Tongue (tissue), 2 donors: ENCODE data around the gene COL4A6. TPM values are rescaled to one million over a fixed set of nuclear protein-coding genes. Genes with fewer than 3 reads are reported as not detected.
"Not testable (repeated sequence)": the region's sequence is repeated elsewhere in the genome, so short reads cannot be mapped to it uniquely, and the experiment has no call there.

Experiments used
- DNase-seq: peaks from one replicate; pipeline ENCODE4 v3.0.0-alpha.2; 2015
- total RNA-seq: library from RNA; depleted of rRNA; stranded (reverse); fragments of >200 nt; gene quantifications from one replicate; pipeline ENCODE4 v1.2.3, GENCODE V29; 2014

COL4A6 gene
- total RNA-seq, result 5.4 TPM

GRCh38 chrX:108438110-108438623, at the start of gene COL4A6:
COL4A6 (minus strand) TSS chrX:108438422; CDS start chrX:108438196, 226 bp downstream.
- DNase-seq, result peak; percentile 14

GRCh38 chrX:108485960-108486359, 47.7 kb upstream of the COL4A6 start:
- no peak for DNase-seq

- no peak for DNase-seq
Measured at GRCh38 chrX:108484251-108484650, 46.0 kb upstream of the COL4A6 start.

- not testable (repeated sequence) for DNase-seq
Measured at GRCh38 chrX:108481528-108481927, 43.3 kb upstream of the COL4A6 start.

GRCh38 chrX:108473979-108474378, 35.8 kb upstream of the COL4A6 start:
- DNase-seq, result no peak

GRCh38 chrX:108468486-108468885, 30.3 kb upstream of the COL4A6 start:
- peak; percentile 2 for DNase-seq

GRCh38 chrX:108464604-108465003, 26.4 kb upstream of the COL4A6 start:
- DNase-seq, result no peak

GRCh38 chrX:108456971-108457477, 18.8 kb upstream of the COL4A6 start:
- no peak for DNase-seq

GRCh38 chrX:108453841-108454240, 15.6 kb upstream of the COL4A6 start:
- no peak for DNase-seq

- no peak for DNase-seq
Measured at GRCh38 chrX:108447303-108447702, 9.1 kb upstream of the COL4A6 start.

GRCh38 chrX:108442901-108443464, 4.8 kb upstream of the COL4A6 start:
- no peak for DNase-seq

GRCh38 chrX:108439961-108440696, 1.9 kb upstream of the COL4A6 start:
- peak; percentile 43 for DNase-seq

- peak; percentile 84 for DNase-seq
Measured at GRCh38 chrX:108439426-108439942, 1.3 kb upstream of the COL4A6 start, which contains the start of gene COL4A5. COL4A5 (plus strand) TSS chrX:108439838; CDS start chrX:108440126, 288 bp downstream.

GRCh38 chrX:108437349-108438109, 693 bp downstream of the COL4A6 start:
- DNase-seq, result no peak

GRCh38 chrX:108435261-108435660, 3.0 kb downstream of the COL4A6 start:
- no peak for DNase-seq

- DNase-seq, result no peak
Measured at GRCh38 chrX:108426262-108426661, 12.0 kb downstream of the COL4A6 start.

- DNase-seq, result no peak
Measured at GRCh38 chrX:108420481-108420880, 17.7 kb downstream of the COL4A6 start.

- no peak for DNase-seq
Measured at GRCh38 chrX:108419401-108419800, 18.8 kb downstream of the COL4A6 start.

GRCh38 chrX:108417257-108417656, 21.0 kb downstream of the COL4A6 start:
- no peak for DNase-seq

GRCh38 chrX:108415891-108416290, 22.3 kb downstream of the COL4A6 start:
- no peak for DNase-seq

GRCh38 chrX:108415146-108415545, 23.1 kb downstream of the COL4A6 start:
- no peak for DNase-seq

- DNase-seq, result no peak
Measured at GRCh38 chrX:108412783-108413182, 25.4 kb downstream of the COL4A6 start.
